BE2C (cell line): ENCODE measurements around the gene ZSCAN31.
"Not testable (repeated sequence)": the region's sequence is repeated elsewhere in the genome, so short reads cannot be mapped to it uniquely, and the experiment has no call there.

Experiments used
- DNase-seq: peaks from one replicate; pipeline ENCODE4 v3.0.0-alpha.2; 2020
- H3K27me3 ChIP-seq: fragments of 250-450 bp; sonication (Bioruptor Pico); 2 replicates; pipeline ENCODE4 v1.5.1; 2020; ENCODE audit warnings: mild to moderate bottlenecking
- H3K36me3 ChIP-seq: fragments of 250-450 bp; sonication (Bioruptor Pico); 2 replicates; pipeline ENCODE4 v1.5.1; 2020; ENCODE audit warnings: mild to moderate bottlenecking
- H3K4me1 ChIP-seq: fragments of 250-450 bp; sonication (Bioruptor Pico); 2 replicates; pipeline ENCODE4 v1.5.1; 2020
- H3K4me3 ChIP-seq: 2 replicates; pipeline ENCODE4 v1.5.1; 2011; ENCODE audit warnings: low read depth, low read length
- H3K9me3 ChIP-seq: fragments of 250-450 bp; sonication (Bioruptor Pico); 2 replicates; pipeline ENCODE4 v1.5.1; 2020
- CTCF ChIP-seq: IDR thresholded peaks from 2 replicates; pipeline ENCODE4 v1.5.1; 2012; ENCODE audit warnings: mild to moderate bottlenecking, low read depth, low read length

ZSCAN31 gene

GRCh38 chr6:28373925-28374324 lies 38.0 kb upstream of the ZSCAN31 start:
- Histone ChIP-seq H3K27me3 (no peaks in the 10 kb centered on the region), H3K4me1 (no peaks in the 10 kb centered on the region), H3K4me3 (no peak overlapping the region), H3K36me3 (peaks cover 16% of the 10 kb centered on the region), H3K9me3 (no peaks in the 10 kb centered on the region)
- TF ChIP-seq CTCF: no peak
- DNase-seq: no peak

DNA sequence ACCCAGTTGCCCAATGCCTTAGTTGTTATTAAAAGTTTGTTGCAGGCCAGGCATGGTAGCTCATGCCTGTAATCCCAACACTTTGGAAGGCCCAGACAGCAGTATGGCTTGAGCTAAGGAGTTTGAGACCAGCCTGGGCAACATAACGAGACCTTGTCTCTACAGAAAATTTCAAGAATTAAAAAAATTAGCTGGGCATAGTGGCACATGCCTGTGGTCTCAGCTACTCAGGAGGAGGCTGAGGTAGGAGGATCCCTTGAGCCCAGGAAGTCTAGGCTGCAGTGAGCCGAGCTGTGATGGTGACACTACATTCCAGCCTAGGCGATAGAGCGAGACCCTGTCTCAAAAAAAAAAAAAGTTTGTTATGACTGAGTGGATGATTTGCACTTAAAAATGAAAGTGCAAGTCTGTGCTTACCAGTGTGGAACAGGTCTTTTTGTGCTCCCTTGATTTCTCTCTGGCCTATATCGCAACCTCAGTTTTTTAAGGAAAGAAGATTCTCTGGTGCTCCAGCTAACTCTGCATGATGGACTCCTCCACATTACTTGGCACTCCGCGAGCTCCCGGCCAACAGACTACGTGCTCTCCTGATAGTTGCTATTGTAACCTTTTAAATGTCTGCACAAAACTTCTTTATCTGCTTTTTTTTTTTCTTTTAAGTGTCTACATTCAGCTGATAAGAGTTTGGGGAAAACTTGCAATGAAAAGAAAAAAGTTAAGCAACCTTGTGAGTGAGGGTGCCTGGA lies 35.9 kb upstream of the ZSCAN31 start:
- H3K27me3 ChIP-seq: no peaks in the 10 kb centered on the region
- DNase-seq: no peak
- H3K4me1 ChIP-seq: no peaks in the 10 kb centered on the region

DNA sequence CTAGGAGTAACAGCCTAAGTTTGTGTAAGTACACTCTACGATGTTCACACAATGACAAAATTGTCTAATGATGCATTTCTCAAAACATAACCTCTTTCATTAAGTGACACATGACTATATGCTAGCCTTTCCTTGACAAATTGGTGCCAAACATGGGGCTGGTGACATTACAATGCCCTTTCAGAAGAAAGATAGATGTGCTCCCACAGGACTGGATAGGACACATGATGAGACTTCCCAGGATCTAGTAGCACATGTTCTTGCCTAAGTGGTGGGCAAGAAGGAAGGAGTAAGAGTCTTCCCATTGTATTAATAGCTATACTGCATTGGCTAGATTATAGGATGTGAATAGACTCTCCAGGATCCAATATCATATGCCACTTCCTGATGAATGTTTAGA lies 35.3 kb upstream of the ZSCAN31 start:
- H3K4me3 ChIP-seq: no peak overlapping the region
- no peak for TF ChIP-seq CTCF

More for the DNA sequence above, 35.9 kb upstream of the ZSCAN31 start:
- TF ChIP-seq CTCF: no peak
- no peaks in the 10 kb centered on the region for H3K36me3 ChIP-seq
- no peak overlapping the region for H3K4me3 ChIP-seq
- H3K9me3 ChIP-seq: no peaks in the 10 kb centered on the region

DNA sequence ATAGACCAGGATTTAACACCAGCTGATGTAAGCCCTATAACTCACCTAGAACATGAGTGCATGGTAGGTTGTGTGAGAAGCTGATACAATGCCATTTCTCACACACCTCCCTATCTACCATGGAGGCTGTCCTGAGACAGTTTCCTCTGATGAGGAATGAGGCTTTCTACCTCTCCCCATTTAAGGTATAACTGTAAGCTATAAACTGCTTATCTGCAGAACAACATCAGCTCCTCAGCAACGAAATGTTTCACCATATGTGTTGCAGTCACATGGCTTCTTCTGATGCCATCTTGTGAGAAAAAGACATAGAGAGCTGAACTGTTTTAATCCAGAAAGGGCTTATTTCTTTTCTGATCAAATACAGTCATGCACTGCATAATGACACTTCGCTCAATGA lies 34.5 kb upstream of the ZSCAN31 start:
- Histone ChIP-seq H3K36me3 (peaks cover 9% of the 10 kb centered on the region), H3K4me3 (no peak overlapping the region), H3K9me3 (no peaks in the 10 kb centered on the region), H3K27me3 (no peaks in the 10 kb centered on the region), H3K4me1 (no peaks in the 10 kb centered on the region)
- no peak for DNase-seq
- no peak for TF ChIP-seq CTCF

More for the DNA sequence above, 35.3 kb upstream of the ZSCAN31 start:
- Histone ChIP-seq H3K9me3 (no peaks in the 10 kb centered on the region), H3K4me1 (no peaks in the 10 kb centered on the region), H3K36me3 (peaks cover 2% of the 10 kb centered on the region), H3K27me3 (no peaks in the 10 kb centered on the region)
- DNase-seq: no peak

DNA sequence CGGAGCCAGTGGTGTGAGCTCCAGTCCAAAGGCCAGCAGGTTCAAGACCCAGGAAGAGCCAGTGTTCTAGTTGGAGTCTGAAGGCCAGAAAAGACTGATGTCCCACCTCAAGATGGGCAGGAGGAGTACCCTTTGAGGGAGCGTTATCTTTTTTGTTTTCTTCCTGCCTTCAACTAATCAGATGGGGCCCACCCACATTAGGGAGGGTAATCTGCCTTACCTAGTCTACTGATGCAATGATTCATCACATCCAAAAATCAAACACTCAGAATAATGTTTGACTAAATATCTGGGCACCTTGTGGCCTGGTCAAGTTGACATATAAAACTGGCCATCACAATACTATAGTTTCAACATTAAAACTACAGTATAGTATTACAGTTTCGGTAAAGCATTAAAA lies 33.5 kb upstream of the ZSCAN31 start:
- Histone ChIP-seq H3K36me3 (peaks cover 15% of the 10 kb centered on the region), H3K4me1 (no peaks in the 10 kb centered on the region), H3K9me3 (no peaks in the 10 kb centered on the region), H3K27me3 (no peaks in the 10 kb centered on the region), H3K4me3 (no peak overlapping the region)
- TF ChIP-seq CTCF: no peak
- no peak for DNase-seq

DNA sequence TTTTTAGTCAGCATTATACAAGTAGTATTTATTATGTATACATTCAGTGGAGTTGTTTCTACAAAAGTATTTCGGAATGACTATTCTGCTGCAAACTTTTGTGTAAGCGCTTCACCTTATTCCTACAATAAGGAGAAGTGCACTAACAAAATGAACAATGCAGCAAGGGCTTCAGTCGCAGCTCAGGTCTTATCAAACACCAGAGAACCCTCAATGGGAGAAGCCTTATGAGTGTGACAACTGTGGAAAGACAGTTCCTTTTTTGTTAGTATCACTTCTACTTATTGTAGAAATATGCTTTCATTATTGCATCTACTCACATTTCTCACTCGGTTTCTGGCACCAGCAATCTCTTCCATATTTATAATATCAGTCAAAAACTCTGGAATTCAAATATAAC lies 32.6 kb upstream of the ZSCAN31 start:
- no peak for DNase-seq
- H3K4me1 ChIP-seq: no peaks in the 10 kb centered on the region

DNA sequence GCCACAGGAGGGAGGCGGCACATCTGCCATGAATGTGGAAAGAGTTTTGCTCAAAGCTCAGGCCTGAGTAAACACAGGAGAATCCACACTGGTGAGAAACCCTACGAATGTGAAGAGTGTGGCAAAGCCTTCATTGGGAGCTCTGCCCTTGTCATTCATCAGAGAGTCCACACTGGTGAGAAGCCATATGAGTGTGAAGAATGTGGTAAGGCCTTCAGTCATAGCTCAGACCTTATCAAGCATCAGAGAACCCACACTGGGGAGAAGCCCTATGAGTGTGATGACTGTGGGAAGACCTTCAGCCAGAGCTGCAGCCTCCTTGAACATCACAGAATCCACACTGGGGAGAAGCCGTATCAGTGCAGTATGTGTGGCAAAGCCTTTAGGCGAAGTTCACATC lies 29.6 kb upstream of the ZSCAN31 start:
- not testable (repeated sequence) for DNase-seq, H3K9me3 ChIP-seq, H3K4me3 ChIP-seq, H3K27me3 ChIP-seq, H3K4me1 ChIP-seq
- peaks cover 15% of the 10 kb centered on the region for H3K36me3 ChIP-seq

More for the DNA sequence above, 32.6 kb upstream of the ZSCAN31 start:
- H3K36me3 ChIP-seq: peaks cover 15% of the 10 kb centered on the region
- H3K4me3 ChIP-seq: no peak overlapping the region
- H3K9me3 ChIP-seq: no peaks in the 10 kb centered on the region
- TF ChIP-seq CTCF: no peak
- no peaks in the 10 kb centered on the region for H3K27me3 ChIP-seq
